OCI-LY3 (cell line): ENCODE data around the gene GORASP1.

Experiments used
- H2AFZ ChIP-seq: fragments of 200-600, 300-600 bp; shearing (Covaris generic); 2 replicates; pipeline ENCODE4 v1.6.0; 2014; ENCODE audit warnings: antibody characterized with exemption, low read depth, low read length
- H3K27ac ChIP-seq: fragments of 200-600, 300-600 bp; sonication (generic); 2 replicates; pipeline ENCODE4 v1.5.1; 2014; ENCODE audit warnings: mild to moderate bottlenecking, low read length, moderate library complexity, mixed read lengths
- H3K27me3 ChIP-seq: fragments of 200-600, 300-600 bp; sonication (generic); 2 replicates; pipeline ENCODE4 v1.6.1; 2014; ENCODE audit warnings: low read depth, low read length, mixed read lengths
- H3K36me3 ChIP-seq: fragments of 200-600, 300-600 bp; sonication (generic); replicated peaks from 2 replicates; pipeline ENCODE3; 2014; ENCODE audit warnings: low read depth, low read length, mixed read lengths
- H3K4me1 ChIP-seq: fragments of 300-600, 200-600 bp; sonication (generic); 2 replicates; pipeline ENCODE4 v1.6.1; 2014; ENCODE audit warnings: low read length, mixed read lengths
- H3K4me2 ChIP-seq: fragments of 200-600, 300-600 bp; sonication (generic); 2 replicates; pipeline ENCODE4 v1.6.1; 2014; ENCODE audit warnings: low read length, mixed read lengths
- H3K4me3 ChIP-seq: fragments of 300-600, 200-600 bp; sonication (generic); 2 replicates; pipeline ENCODE4 v1.5.1; 2014; ENCODE audit warnings: antibody characterized with exemption, mild to moderate bottlenecking, low read length, moderate library complexity
- H3K79me2 ChIP-seq: fragments of 300-600, 200-600 bp; shearing (Covaris generic); 2 replicates; pipeline ENCODE4 v1.6.1; 2014; ENCODE audit warnings: mild to moderate bottlenecking, low read length, mixed read lengths
- H3K9ac ChIP-seq: fragments of 300-600, 200-600 bp; shearing (Covaris generic); 2 replicates; pipeline ENCODE4 v1.6.0; 2014; ENCODE audit warnings: mild to moderate bottlenecking, low read length, moderate library complexity
- H3K9me3 ChIP-seq: fragments of 200-600, 300-600 bp; shearing (Covaris generic); 2 replicates; pipeline ENCODE4 v1.6.1; 2014; ENCODE audit warnings: low read length, mixed read lengths; ENCODE audit not compliant: insufficient read depth
- H4K20me1 ChIP-seq: fragments of 200-600, 300-600 bp; sonication (generic); 2 replicates; pipeline ENCODE4 v1.6.1; 2016; ENCODE audit warnings: low read length, mixed read lengths; ENCODE audit not compliant: insufficient read depth
- CTCF ChIP-seq: fragments of 200-600, 300-600 bp; sonication (generic); IDR thresholded peaks from 2 replicates; pipeline ENCODE4 v1.5.1; 2014; ENCODE audit warnings: antibody characterized with exemption, low read length, low read depth
- EZH2phosphoT487 ChIP-seq: fragments of 200-600 bp; shearing (Covaris generic); IDR thresholded peaks from 2 replicates; pipeline ENCODE4 v1.6.1; 2018; ENCODE audit warnings: antibody characterized with exemption, mixed run types, low read depth

The GORASP1 gene

GRCh38 chr3:39096775-39097174, 10.7 kb downstream of the GORASP1 start:
- H3K27ac ChIP-seq = no peak overlapping the region
- H3K4me2 ChIP-seq = no peak overlapping the region
- TF ChIP-seq EZH2phosphoT487 (no peak), CTCF (no peak)
- peaks cover 65% of the 10 kb centered on the region for H3K36me3 ChIP-seq
- H2AFZ ChIP-seq = no peak overlapping the region
- H3K79me2 ChIP-seq = no peaks in the 10 kb centered on the region
- H4K20me1 ChIP-seq = no peaks in the 10 kb centered on the region; the same call in 1 of the 2 replicates
- no peak overlapping the region for H3K4me3 ChIP-seq
- no peaks in the 10 kb centered on the region for H3K4me1 ChIP-seq
- no peaks in the 10 kb centered on the region for H3K27me3 ChIP-seq
- no peaks in the 10 kb centered on the region for H3K9me3 ChIP-seq
- H3K9ac ChIP-seq = no peak overlapping the region

GRCh38 chr3:39095778-39096177, 11.6 kb downstream of the GORASP1 start:
- Histone ChIP-seq H3K4me2 (no peak overlapping the region), H3K36me3 (peaks cover 68% of the 10 kb centered on the region), H3K27me3 (no peaks in the 10 kb centered on the region), H3K27ac (no peak overlapping the region), H3K4me1 (no peaks in the 10 kb centered on the region), H2AFZ (no peak overlapping the region), H3K4me3 (no peak overlapping the region), H3K9ac (no peak overlapping the region), H3K9me3 (no peaks in the 10 kb centered on the region), H4K20me1 (no peaks in the 10 kb centered on the region; the same call in 1 of the 2 replicates), H3K79me2 (no peaks in the 10 kb centered on the region)
- TF ChIP-seq CTCF (no peak), EZH2phosphoT487 (no peak)

GRCh38 chr3:39094851-39095677, 12.4 kb downstream of the GORASP1 start:
- H3K4me1 ChIP-seq = no peaks in the 10 kb centered on the region
- H3K9ac ChIP-seq = no peak overlapping the region
- no peaks in the 10 kb centered on the region for H3K27me3 ChIP-seq
- no peak overlapping the region for H3K27ac ChIP-seq
- no peaks in the 10 kb centered on the region for H4K20me1 ChIP-seq
- no peak overlapping the region for H3K4me2 ChIP-seq
- H3K79me2 ChIP-seq = no peaks in the 10 kb centered on the region
- peaks cover 68% of the 10 kb centered on the region for H3K36me3 ChIP-seq
- TF ChIP-seq CTCF (no peak), EZH2phosphoT487 (no peak)
- no peak overlapping the region for H2AFZ ChIP-seq
- H3K9me3 ChIP-seq = no peaks in the 10 kb centered on the region
- no peak overlapping the region for H3K4me3 ChIP-seq

- Histone ChIP-seq H3K4me2 (no peak overlapping the region), H3K79me2 (no peaks in the 10 kb centered on the region), H4K20me1 (no peaks in the 10 kb centered on the region), H3K9ac (no peak overlapping the region), H3K36me3 (peaks cover 56% of the 10 kb centered on the region), H3K4me1 (peaks cover 14% of the 10 kb centered on the region), H3K4me3 (no peak overlapping the region), H3K27me3 (no peaks in the 10 kb centered on the region), H3K27ac (no peak overlapping the region), H3K9me3 (no peaks in the 10 kb centered on the region), H2AFZ (no peak overlapping the region)
- no peak for TF ChIP-seq CTCF
- no peak for TF ChIP-seq EZH2phosphoT487
Observed at GRCh38 chr3:39090922-39091321, 16.5 kb downstream of the GORASP1 start.
